Measurements from ENCODE around the gene SHISA2. TPM values are rescaled to one million over a fixed set of nuclear protein-coding genes. Genes with fewer than 3 reads are reported as not detected.

SHISA2 gene
- total and polyA plus RNA-seq, 2 of the 8 experiments (the other 6 are each of a cell fraction or from before 2014, with no cell fraction given) = 10.2 to 23.8 TPM

DNA sequence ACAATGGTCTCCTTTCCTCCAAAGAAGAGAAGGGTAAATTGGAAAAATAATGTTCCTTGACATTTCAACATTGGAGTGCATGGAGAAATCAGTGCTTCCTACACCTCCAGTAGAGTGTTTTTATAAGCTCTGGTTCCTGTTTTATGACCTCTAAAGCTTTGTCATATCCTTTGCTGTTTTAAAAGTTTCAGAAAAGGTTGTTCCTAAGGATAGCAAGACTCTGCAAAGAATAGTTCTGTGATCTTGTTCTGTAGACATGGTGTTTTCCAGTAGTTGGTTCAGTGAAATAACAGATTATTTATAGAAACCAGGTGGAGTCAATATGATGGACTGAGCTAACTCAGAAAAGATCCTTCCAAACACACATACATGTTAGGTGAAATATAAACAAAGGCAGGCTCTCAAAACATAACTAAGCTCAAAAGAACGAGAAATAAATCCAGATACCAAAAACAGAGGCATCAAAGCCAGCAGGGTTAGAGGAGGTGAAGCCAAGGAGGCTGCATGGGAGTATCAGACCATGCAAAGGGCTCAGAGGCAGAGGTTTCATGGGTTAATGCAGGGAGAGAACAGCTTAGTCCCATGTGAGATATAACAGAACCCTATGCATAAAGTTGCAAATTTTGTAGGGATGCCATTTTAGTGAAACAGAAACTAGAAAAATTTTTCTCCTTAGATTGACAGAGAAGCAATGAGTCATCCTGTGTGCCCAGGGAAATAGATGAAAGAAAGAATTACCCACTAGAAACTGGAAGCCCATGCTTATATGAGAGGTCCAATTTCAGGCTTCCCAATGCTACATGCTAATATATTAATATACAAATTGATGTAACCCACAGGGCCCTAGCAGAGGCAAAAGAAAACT, 44.3 kb downstream of the SHISA2 start:
- Histone ChIP-seq H3K4me1 (replicated peaks in 1 of 4; ENCODE audit: control insufficient read depth in 3 of 4, insufficient read depth in 4 of 4, low read length in 3 of 4) (peaks cover 0 to 5% (median 3%) of the 10 kb centered on the region in 4 experiments; a peak in 3 of 7 replicates), H3K36me3 (ENCODE audit: control insufficient read depth in 2 of 4, insufficient read depth in 4 of 4, low read length in 3 of 4) (no peaks in the 10 kb centered on the region), H2BK15ac (ENCODE audit: low read length) (no peak overlapping the region), H2BK12ac (ENCODE audit: low read depth, low read length) (no peak overlapping the region), H3K56ac (replicated peaks; ENCODE audit: insufficient read length, low read depth, low read length) (no peak overlapping the region), H3K18ac (ENCODE audit: extremely low read depth, low read length) (no peak overlapping the region), H3K9me3 (ENCODE audit: insufficient read depth in 2 of 2, low read depth in 1 of 2, low read length in 1 of 2) (no peaks in the 10 kb centered on the region), H4K20me1 (replicated peaks in 1 of 2; ENCODE audit: control insufficient read depth in 1 of 2, insufficient read depth in 2 of 2, low read length in 2 of 2) (no peaks in the 10 kb centered on the region), H4K91ac (replicated peaks; ENCODE audit: insufficient read length, low read length) (no peak overlapping the region), H3K4me3 (ENCODE audit: extremely low read depth in 1 of 4, insufficient read depth in 2 of 4, low read depth in 3 of 4, low read length in 4 of 4) (no peak overlapping the region), H2AFZ (ENCODE audit: low read length) (no peak overlapping the region), H3K9ac (replicated peaks in 1 of 4; ENCODE audit: extremely low read depth in 1 of 4, low read depth in 3 of 4, low read length in 3 of 4) (no peak overlapping the region), H3K14ac (ENCODE audit: insufficient read length) (no peak overlapping the region), H4K5ac (ENCODE audit: insufficient read length, low read depth, low read length) (no peak overlapping the region), H2BK20ac (ENCODE audit: low read length) (no peak overlapping the region), H3K23me2 (ENCODE audit: low read depth, low read length) (0 out of 2 replicates have a peak, but pooled peaks cover 2% of the 10 kb centered on the region), H3K79me1 (ENCODE audit: low read depth, low read length) (no peaks in the 10 kb centered on the region), H3K27ac (ENCODE audit: low read depth, low read length) (no peak overlapping the region), H2BK120ac (replicated peaks; ENCODE audit: low read depth, low read length) (no peak overlapping the region), H2AK5ac (ENCODE audit: low read depth, low read length) (no peak overlapping the region), H3K4me2 (ENCODE audit: insufficient read depth in 1 of 2, low read depth in 2 of 2, low read length in 2 of 2) (no peak overlapping the region), H3K23ac (ENCODE audit: insufficient read length) (no peak overlapping the region), H2BK5ac (ENCODE audit: low read depth, low read length) (no peak overlapping the region), H4K8ac (ENCODE audit: extremely low read depth, insufficient read depth, low read length) (no peak overlapping the region), H3K4ac (replicated peaks; ENCODE audit: insufficient read length, low read depth, low read length) (no peak overlapping the region), H3K27me3 (replicated peaks in 1 of 4; ENCODE audit: control insufficient read depth in 3 of 4, extremely low read depth in 1 of 4, insufficient read depth in 3 of 4, low read length in 3 of 4) (no peaks in the 10 kb centered on the region), H3K79me2 (ENCODE audit: control insufficient read depth in 1 of 2, insufficient read depth in 2 of 2, low read length in 2 of 2) (no peaks in the 10 kb centered on the region)
- ChIA-PET CTCF (ENCODE audit: partially characterized antibody) (interaction anchor here (0.7 to 1.3 kb wide), 3 partner anchors 24 to 122 kb away, joined by 3 read pairs; no protein-coding TSS in a partner anchor), POLR2A (ENCODE audit: partially characterized antibody) (no interaction called here)
- WGBS, 2 experiments (ENCODE audit: extremely low coverage in 1 of 2, insufficient coverage in 1 of 2, insufficient read length in 1 of 2, insufficient replicate concordance in 2 of 2, low coverage in 1 of 2, low lambda C conversion rate in 2 of 2, missing lambda C conversion rate in 1 of 2) = 88% methylated on average over 1 of the region's 1 CpG; no CpG with 5 or more reads in 1 of the 2 experiments
- DNase-seq (ENCODE audit: low read depth in 1 of 2, low spot score in 2 of 2) = no peak
- no peak for FAIRE-seq
- TF ChIP-seq ASH2L (IDR thresholded peaks at IDR 0.05; ENCODE audit: low read length) (no peak), BCL11A (IDR thresholded peaks at IDR 0.05; ENCODE audit: low read depth in 2 of 2, low read length in 2 of 2) (no peak), MAFK (IDR thresholded peaks at IDR 0.05; ENCODE audit: low read depth, low read length) (no peak), SP2 (IDR thresholded peaks at IDR 0.05; ENCODE audit: low read length) (no peak), FOSL1 (IDR thresholded peaks at IDR 0.05; ENCODE audit: insufficient read depth, low read depth, low read length) (no peak), EZH2 (IDR thresholded peaks at IDR 0.05; ENCODE audit: low read depth, low read length, severe bottlenecking) (no peak), SAP30 (IDR thresholded peaks at IDR 0.05; ENCODE audit: insufficient read depth, insufficient replicate concordance, low read length) (no peak), EP300 (IDR thresholded peaks at IDR 0.05; ENCODE audit: borderline replicate concordance in 1 of 2, low read depth in 2 of 2, low read length in 2 of 2) (no peak), SIN3A (conservative IDR thresholded peaks at IDR 0.05 in 1 of 2, IDR thresholded peaks at IDR 0.05 in 1 of 2; ENCODE audit: low read depth in 1 of 2, low read length in 2 of 2) (no peak), CHD1 (IDR thresholded peaks at IDR 0.05; ENCODE audit: low read depth, low read length) (no peak)
- TF ChIP-seq, protein P1, sequence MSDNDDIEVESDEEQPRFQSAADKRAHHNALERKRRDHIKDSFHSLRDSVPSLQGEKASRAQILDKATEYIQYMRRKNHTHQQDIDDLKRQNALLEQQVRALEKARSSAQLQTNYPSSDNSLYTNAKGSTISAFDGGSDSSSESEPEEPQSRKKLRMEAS (IDR thresholded peaks at IDR 0.05) = no peak
